ENCODE data around the gene PANK2.

GRCh38 chr20:3940905-3941304 is 51.7 kb downstream of the PANK2 start:
- no peak for TF ChIP-seq ZFX (IDR thresholded peaks at IDR 0.05)
- TF ChIP-seq CTCF (conservative IDR thresholded peaks at IDR 0.05) = no peak
